Motor neuron (in vitro differentiated cells): ENCODE measurements around the gene DDX50. TPM values are rescaled to one million over a fixed set of nuclear protein-coding genes. Genes with fewer than 3 reads are reported as not detected.

Source experiments
- total RNA-seq, 8 experiments: library from RNA; unstranded; fragments of 300-600 nt; gene quantifications; 2 replicates each; pipeline versions ENCODE4 v1.2.3 to v1.2.4, GENCODE V29; 2022

The DDX50 gene
- total RNA-seq, 8 experiments from 2014 or later, result 38.5 to 65.7 (median 52.9) TPM

Other genes starting within 250 kb of the DDX50 start
- 10 to 100 TPM; 37.1 to 93.8 (median 48.5) TPM for gene CCAR1, start 180.1 kb upstream of the DDX50 start, total RNA-seq
- 10 to 100 TPM in 1 of 8 experiments, 1 to 10 TPM in 6, under 1 TPM in 1; 0.36 to 25.6 (median 1.7) TPM for gene STOX1, start 73.8 kb upstream of the DDX50 start, total RNA-seq
- gene DDX21, start 54.9 kb downstream of the DDX50 start, total RNA-seq, result 100 to 1,000 TPM in 3 of 8 experiments, 10 to 100 TPM in 5; 33.3 to 174 (median 58.0) TPM
- 10 to 100 TPM; 12.9 to 48.0 (median 31.8) TPM for gene KIFBP, start 87.5 kb downstream of the DDX50 start, total RNA-seq
- under 1 TPM in 5 of 8 experiments, not detected in 3; 0.21 to 0.92 (median 0.45) TPM for gene SRGN, start 186.8 kb downstream of the DDX50 start, total RNA-seq
- 10 to 100 TPM; 20.1 to 59.9 (median 35.1) TPM for gene VPS26A, start 222.9 kb downstream of the DDX50 start, total RNA-seq